PC-3 (cell line): Measurements from ENCODE around the gene SPSB4. TPM values are rescaled to one million over a fixed set of nuclear protein-coding genes. Genes with fewer than 3 reads are reported as not detected.

Experiments
- ATAC-seq: fragments of 200-7000 bp; cut with Tn5 transposase; 2 replicates; pipeline ENCODE4 v1.9.1; 2020; ENCODE audit warnings: mild to moderate bottlenecking, moderate library complexity
- BruUV-seq: library from RNA; stranded (reverse); fragments of 400-500 nt; replicated peaks from 2 replicates; lab custom pipeline; 2021; lab: Mats Ljungman, UMichigan
- CTCF ChIA-PET: fragments of 300-600 bp; sonication (Branson Sonifier 250); formaldehyde crosslinking; loops from one replicate; lab custom pipeline; 2022; ENCODE audit warnings: antibody characterized with exemption; lab: Charles Lee
- POLR2A ChIA-PET: fragments of 300-600 bp; sonication (Branson Sonifier 250); formaldehyde crosslinking; loops from one replicate; lab custom pipeline; 2022; ENCODE audit warnings: antibody characterized with exemption; ENCODE audit not compliant: unreplicated experiment; lab: Charles Lee
- DNase-seq: peaks from one replicate; pipeline ENCODE4 v3.0.0-alpha.2; 2015
- H2AFZ ChIP-seq: fragments of 300-600 bp; sonication (generic); 2 replicates; pipeline ENCODE4 v1.6.0; 2016; ENCODE audit warnings: antibody characterized with exemption, low read length
- H3F3A ChIP-seq: fragments of 300-600 bp; sonication (generic); one replicate; pipeline ENCODE4 v1.6.0; 2017; ENCODE audit warnings: antibody characterized with exemption, low read length, control low read depth, mild to moderate bottlenecking; ENCODE audit not compliant: unreplicated experiment
- H3K27ac ChIP-seq: fragments of 300-600 bp; sonication (generic); 2 replicates; pipeline ENCODE4 v1.5.1; 2016; ENCODE audit warnings: mild to moderate bottlenecking, low read length
- H3K27me3 ChIP-seq: fragments of 300-600 bp; sonication (generic); 2 replicates; pipeline ENCODE4 v1.6.1; 2016; ENCODE audit warnings: low read length, mixed read lengths
- H3K36me3 ChIP-seq: fragments of 300-600 bp; sonication (generic); 2 replicates; pipeline ENCODE4 v1.6.1; 2016; ENCODE audit warnings: low read depth, mixed run types, low read length, mixed read lengths
- H3K4me1 ChIP-seq: fragments of 300-600 bp; sonication (generic); 2 replicates; pipeline ENCODE4 v1.5.1; 2016; ENCODE audit warnings: low read length; ENCODE audit not compliant: insufficient read depth
- H3K4me2 ChIP-seq: fragments of 300-600 bp; sonication (generic); 2 replicates; pipeline ENCODE4 v1.6.0; 2016; ENCODE audit warnings: low read length
- H3K4me3 ChIP-seq: fragments of 300-600 bp; sonication (generic); 2 replicates; pipeline ENCODE4 v1.5.1; 2016; ENCODE audit warnings: mild to moderate bottlenecking, low read length, mixed read lengths
- H3K79me2 ChIP-seq: fragments of 300-600 bp; sonication (generic); 2 replicates; pipeline ENCODE4 v1.6.1; 2017; ENCODE audit warnings: low read length, mixed read lengths
- H3K9ac ChIP-seq: fragments of 300-600 bp; sonication (generic); 2 replicates; pipeline ENCODE4 v1.6.0; 2016; ENCODE audit warnings: mild to moderate bottlenecking, low read length
- H3K9me2 ChIP-seq: fragments of 300-600 bp; sonication (generic); replicated peaks from 2 replicates; pipeline ENCODE4 v1.6.1; 2016; ENCODE audit warnings: mixed run types, low read length, mixed read lengths
- H3K9me3 ChIP-seq: fragments of 300-600 bp; sonication (generic); 2 replicates; pipeline ENCODE4 v1.6.1; 2016; ENCODE audit warnings: low read length, mixed read lengths
- H4K20me1 ChIP-seq: fragments of 300-600 bp; sonication (generic); 2 replicates; pipeline ENCODE4 v1.6.1; 2016; ENCODE audit warnings: low read length, mixed read lengths
- CTCF ChIP-seq: fragments of 300-600 bp; sonication (generic); conservative IDR thresholded peaks from 2 replicates; pipeline ENCODE4 v1.5.1; 2017; ENCODE audit warnings: antibody characterized with exemption, low read depth, mild to moderate bottlenecking, low read length
- EZH2 ChIP-seq: fragments of 300-600 bp; sonication (generic); IDR thresholded peaks from one replicate; pipeline ENCODE4 v1.6.1; 2017; ENCODE audit warnings: antibody characterized with exemption, mild to moderate bottlenecking, low read length; ENCODE audit not compliant: unreplicated experiment
- EZH2phosphoT487 ChIP-seq: fragments of 300-600 bp; sonication (generic); IDR thresholded peaks from 2 replicates; pipeline ENCODE4 v1.6.1; 2018; ENCODE audit warnings: mild to moderate bottlenecking, antibody characterized with exemption, low read length, borderline replicate concordance
- intact Hi-C: fragments of 100-400 bp; cut with micrococcal nuclease; formaldehyde crosslinking; loops from 2 replicates; pipeline ENCODE4 v1.9.0; 2023
- total RNA-seq: library from RNA; depleted of rRNA; stranded (reverse); fragments of >200 nt; gene quantifications from 2 replicates; pipeline ENCODE4 v1.2.3, GENCODE V29; 2014

SPSB4 gene
- total RNA-seq, 1 experiment from 2014 or later: not detected

DNA sequence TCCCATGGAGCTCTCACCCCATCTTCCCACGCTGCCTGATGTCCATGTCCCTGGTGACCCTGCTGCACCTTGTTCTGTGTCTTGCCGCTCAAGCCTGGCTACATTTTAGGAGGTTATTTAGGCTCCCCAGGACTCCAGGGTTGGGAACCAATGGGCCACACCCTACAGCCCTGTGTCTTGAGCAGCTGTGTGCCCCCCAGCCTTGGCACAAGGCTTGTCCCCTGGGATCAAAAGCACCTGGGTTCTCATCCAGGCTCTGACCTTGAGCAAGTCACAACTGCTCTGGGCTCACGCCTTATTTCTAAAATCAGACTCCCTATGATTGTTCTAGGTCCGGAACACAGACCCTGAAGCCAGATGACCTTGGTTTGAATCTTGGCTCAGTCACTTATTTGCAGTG, 14.1 kb downstream of the SPSB4 start:
- TF ChIP-seq EZH2 (no peak), EZH2phosphoT487 (no peak), CTCF (no peak)
- no peak overlapping the region for H2AFZ ChIP-seq
- ChIA-PET POLR2A (no interaction called here), CTCF (no interaction called here)
- no peak overlapping the region for H3K4me3 ChIP-seq
- no peaks in the 10 kb centered on the region for H3K9me2 ChIP-seq
- no peak for ATAC-seq
- DNase-seq: no peak
- H3K9me3 ChIP-seq: no peaks in the 10 kb centered on the region
- no peak overlapping the region for H3K27ac ChIP-seq
- H3F3A ChIP-seq: no peaks in the 10 kb centered on the region
- no peaks in the 10 kb centered on the region for H4K20me1 ChIP-seq
- H3K27me3 ChIP-seq: 0 out of 2 replicates have a peak, but pooled peaks cover 12% of the 10 kb centered on the region
- no peaks in the 10 kb centered on the region for H3K4me1 ChIP-seq
- H3K79me2 ChIP-seq: no peaks in the 10 kb centered on the region
- no peak overlapping the region for H3K9ac ChIP-seq
- no TSS peak for BruUV-seq
- H3K4me2 ChIP-seq: no peak overlapping the region
- H3K36me3 ChIP-seq: no peaks in the 10 kb centered on the region
- intact Hi-C loops: no loop called here

- no peak overlapping the region for H3K27ac ChIP-seq
- no peaks in the 10 kb centered on the region for H3F3A ChIP-seq
- CTCF ChIA-PET: no interaction called here
- BruUV-seq: no TSS peak
- H2AFZ ChIP-seq: no peak overlapping the region
- H3K36me3 ChIP-seq: no peaks in the 10 kb centered on the region
- no peaks in the 10 kb centered on the region for H3K4me1 ChIP-seq
- TF ChIP-seq EZH2 (no peak), EZH2phosphoT487 (no peak), CTCF (no peak)
- H3K9me2 ChIP-seq: no peaks in the 10 kb centered on the region
- H4K20me1 ChIP-seq: no peaks in the 10 kb centered on the region
- POLR2A ChIA-PET: no interaction called here
- H3K9me3 ChIP-seq: no peaks in the 10 kb centered on the region
- H3K4me2 ChIP-seq: no peak overlapping the region
- DNase-seq (no peak), ATAC-seq (no peak)
- no peaks in the 10 kb centered on the region for H3K79me2 ChIP-seq
- intact Hi-C loops: no loop called here
- 0 out of 2 replicates have a peak, but pooled peaks cover 12% of the 10 kb centered on the region for H3K27me3 ChIP-seq
- no peak overlapping the region for H3K9ac ChIP-seq
- no peak overlapping the region for H3K4me3 ChIP-seq
Observed at GRCh38 chr3:141065841-141066805, 15.0 kb downstream of the SPSB4 start.
